ENCODE measurements around the gene TAF11L2.
"Not testable (repeated sequence)": the region's sequence is repeated elsewhere in the genome, so short reads cannot be mapped to it uniquely, and the experiment has no call there.

Gene TAF11L2

DNA sequence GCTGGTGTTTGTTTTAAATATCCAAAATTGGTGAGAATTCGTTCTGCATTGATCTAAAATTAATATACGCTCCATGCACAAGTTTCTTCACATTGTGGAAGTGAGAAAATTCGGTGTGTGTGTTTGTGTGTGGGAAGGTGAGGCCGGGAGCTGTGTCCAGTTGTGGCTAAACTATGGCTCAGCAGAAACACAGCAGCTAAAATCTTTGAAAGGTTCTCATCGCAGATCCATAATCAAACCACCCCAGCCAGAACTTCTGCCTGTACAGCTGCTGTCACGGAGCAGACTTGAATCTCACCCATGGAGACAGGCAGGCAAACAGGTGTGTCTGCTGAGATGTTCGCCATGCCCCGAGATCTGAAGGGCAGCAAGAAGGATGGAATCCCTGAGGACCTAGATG, at the start of gene TAF11L2:
Gene TAF11L2 (plus strand): TSS at position 301 of the 400 bp plus-strand sequence.
- not testable (repeated sequence) for DNase-seq (ENCODE audit: low spot score)

DNA sequence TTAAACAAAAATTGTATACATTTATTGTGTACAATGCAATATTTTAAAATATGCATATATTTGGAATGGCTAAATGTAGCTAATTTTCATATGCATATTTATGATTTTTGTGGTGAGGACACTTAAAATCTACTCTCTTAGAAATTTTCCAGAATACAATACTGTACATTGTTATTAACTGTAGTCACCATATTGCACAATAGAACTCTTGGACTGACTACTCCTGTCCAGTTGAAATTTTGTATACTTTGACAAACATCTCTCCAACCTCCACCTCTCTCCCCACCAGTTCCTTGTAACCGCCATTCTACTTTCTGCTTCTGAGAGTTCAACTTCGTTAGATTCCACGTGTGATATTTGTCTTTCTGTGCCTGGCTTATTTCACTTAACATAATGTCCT, 49.2 kb upstream of the TAF11L2 start:
- DNase-seq (ENCODE audit: low spot score) = no peak

DNA sequence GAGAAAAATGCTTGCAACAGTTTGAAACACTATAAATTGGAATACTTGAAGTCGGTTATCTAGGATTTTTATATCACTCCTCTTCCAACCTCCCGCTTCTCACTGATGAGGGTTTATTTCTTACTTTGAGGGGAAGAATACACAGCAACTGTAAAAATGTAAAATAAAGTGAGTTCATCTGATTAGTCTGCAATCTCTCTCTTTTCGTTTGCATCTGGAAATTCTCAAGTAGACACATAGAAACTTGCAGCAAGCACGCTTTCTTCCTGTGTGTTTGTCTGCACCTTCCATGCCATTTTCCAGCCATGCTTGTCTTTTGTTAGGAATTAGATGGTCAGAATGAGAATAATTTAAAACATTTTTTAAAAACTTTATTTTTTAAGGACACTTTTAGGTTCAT, 45.1 kb upstream of the TAF11L2 start:
- DNase-seq (ENCODE audit: low spot score) = no peak

DNA sequence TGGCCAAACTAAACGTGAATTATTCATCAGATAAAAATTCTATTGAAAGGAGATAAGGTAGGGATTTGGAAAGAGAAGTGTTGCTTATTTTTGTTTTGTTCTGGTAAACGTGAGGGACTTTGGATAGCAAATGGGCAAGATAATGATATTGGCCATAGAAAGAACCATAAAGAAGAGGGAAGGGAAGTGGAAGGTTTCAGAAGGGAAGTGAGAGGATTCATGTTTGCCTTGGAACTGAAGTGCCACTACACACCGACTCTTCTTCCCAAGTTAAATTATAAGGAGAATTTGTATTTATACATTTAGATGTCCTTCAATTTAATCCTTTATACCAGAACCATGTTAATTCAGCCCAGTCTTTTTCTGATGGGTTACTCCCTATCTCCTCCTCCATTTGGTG, 42.1 kb upstream of the TAF11L2 start:
- no peak for DNase-seq (ENCODE audit: low spot score)

DNA sequence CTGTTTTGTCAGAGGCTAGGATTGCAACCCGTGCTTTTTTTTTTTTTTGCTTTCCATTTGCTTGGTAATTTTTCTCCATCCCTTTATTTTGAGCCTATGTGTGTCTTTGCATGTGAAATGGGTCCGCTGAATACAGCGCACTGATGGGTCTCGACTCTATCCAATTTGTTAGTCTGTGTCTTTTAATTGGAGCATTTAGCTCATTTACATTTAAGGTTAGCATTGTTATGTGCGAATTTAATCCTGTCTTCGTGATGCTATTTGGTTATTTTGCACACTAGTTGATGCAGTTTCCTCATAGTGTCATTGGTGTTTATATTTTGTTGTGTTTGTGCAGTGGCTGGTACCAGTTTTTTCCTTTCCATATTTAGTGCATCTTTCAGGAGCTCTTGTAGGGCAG, 36.2 kb upstream of the TAF11L2 start:
- no peak for DNase-seq (ENCODE audit: low spot score)

DNA sequence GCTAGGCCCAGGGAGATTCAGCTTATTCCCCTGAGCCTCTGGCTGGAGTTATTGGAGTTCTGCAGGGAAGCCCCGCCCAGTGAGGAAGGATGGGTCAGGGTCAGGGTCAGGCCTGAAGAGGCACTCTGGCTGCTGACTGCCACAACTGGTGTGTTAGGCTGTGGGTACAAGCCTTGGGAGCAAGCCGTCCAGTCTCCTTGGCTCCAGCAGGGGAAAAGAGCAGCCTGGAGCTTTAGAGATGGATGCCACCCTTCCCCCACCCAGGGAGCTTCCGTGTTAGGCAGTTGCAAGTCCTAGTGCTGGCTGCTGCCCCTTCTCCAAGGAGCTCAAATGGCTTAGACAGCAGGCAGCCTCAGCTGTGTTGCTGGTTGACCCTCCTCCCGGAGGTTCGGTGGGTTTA, 34.4 kb upstream of the TAF11L2 start:
- no peak for DNase-seq (ENCODE audit: low spot score)

DNA sequence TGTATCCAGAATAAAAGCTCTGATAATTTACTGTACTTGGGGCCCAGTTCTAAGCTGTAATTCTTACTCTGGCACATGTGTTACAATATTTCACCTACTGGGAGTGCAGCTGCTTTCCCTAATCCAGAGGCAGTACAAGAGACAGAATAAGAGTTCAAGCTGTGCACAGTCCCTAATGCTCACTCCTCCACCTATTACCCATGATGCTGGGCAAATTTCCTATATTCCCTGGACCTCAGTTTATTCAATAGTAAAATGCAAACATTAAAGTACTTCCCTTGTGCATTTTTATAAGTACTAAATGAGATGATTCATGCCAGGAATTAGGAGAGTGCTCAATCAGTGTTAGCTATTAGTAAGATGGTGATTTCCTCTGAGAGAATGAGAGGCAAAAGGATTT, 28.0 kb upstream of the TAF11L2 start:
- no peak for DNase-seq (ENCODE audit: low spot score)

DNA sequence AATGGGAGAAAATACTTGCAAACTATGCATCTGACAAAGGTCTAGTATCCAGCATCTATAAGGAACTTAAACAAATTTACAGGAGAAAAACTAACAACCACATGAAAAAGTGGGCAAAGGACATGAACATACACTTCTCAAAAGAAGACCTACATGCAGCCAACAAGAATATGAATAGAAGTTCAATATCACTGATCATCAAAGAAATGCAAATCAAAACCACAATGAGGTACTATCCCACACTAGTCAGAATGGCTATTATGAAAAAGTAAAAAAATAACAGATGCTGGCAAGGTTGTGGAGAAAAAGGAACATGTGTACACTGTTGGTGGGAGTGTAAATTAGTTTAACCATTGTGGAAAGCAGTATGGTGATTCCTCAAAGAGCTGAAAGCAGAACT, 23.0 kb upstream of the TAF11L2 start:
- DNase-seq (ENCODE audit: low spot score) = not testable (repeated sequence)

DNA sequence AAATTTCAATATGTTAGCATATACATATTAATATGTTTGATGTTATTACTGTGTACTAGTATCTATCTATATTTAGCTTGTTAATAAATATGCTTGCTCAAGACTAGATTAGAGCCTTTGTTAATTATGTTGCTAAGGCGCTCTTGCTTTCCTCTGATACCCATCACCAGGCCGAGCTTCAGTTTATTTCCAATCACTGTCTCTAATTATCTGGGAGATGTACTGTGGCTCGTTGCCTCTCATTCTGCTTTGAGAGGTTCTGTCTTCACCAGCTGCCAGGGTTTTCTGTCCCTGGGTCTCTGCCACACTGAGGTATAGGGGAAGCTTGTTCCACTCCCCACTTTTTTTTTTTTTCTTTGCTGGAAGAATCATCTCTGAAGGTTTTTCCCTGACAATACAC, 21.0 kb upstream of the TAF11L2 start:
- DNase-seq (ENCODE audit: low spot score) = no peak

DNA sequence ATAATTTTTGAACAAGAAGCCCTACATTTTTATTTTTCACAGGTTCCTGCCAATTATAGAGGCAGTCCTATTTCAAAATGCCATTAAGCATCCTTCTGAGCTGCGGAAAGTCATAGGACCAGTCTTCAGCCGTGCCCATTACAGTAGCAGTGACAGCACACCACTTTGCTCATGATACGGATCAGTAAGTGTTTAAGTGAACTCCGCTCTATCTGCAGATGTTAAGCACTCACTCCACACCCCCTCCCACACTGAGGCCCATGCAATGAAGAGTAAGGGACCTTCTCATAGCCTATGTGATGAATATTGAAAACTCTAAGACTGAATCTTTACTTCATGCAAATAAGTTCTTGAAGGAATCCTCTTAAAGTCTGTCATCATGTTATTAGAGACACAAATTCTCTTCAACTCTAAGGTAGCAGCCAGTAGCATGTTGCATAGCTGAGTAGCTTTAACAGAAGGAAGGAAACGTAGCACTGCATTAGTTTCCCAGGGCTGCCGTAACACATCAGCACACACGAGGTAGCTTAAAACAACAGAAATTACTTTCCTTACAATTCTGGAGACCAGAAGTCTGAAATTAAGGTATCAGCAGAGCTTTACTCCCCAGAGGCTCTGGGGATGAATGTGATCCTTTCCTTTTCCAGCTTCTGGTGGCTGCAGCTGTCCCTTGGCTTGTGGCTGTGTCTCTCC, 20.3 kb upstream of the TAF11L2 start:
- no peak for DNase-seq (ENCODE audit: low spot score)

DNA sequence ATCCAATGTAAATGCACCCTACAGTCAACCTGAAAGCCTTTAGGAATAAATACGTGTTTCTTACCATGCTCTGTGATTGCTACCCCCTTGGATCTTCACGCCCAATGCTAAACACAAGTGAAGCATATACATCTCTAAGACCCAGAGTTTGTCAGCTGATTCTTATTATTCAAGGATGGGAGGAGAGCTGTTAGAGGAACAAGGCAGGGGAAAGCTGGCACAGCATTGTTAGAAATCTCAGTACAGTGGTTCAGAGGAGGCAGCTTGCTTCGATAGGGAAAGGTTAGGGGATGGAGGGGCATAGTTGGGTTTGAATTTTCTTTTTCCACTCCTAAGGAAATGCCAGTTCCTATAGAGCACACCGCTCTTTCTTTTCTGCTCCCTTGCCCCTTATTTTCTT, 16.7 kb upstream of the TAF11L2 start:
- no peak for DNase-seq (ENCODE audit: low spot score)

DNA sequence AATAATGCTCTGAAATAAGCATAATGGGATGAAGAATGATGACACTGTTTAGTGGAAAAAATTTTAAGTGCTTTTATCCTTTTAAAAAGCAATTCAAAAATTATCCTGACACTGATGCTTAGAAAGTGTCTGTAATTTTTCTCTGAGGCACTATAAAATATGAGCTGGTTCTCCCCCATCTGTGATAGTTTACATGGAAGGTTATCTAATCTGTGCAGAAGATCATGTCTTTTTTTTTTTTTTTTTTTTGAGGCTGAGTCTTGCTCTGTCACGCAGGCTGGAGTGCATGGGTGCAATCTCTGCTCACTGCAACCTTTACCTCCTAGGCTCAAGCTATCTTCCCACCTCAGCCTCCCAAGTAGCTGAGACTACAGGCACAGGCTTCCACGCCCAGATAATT, 15.2 kb upstream of the TAF11L2 start:
- DNase-seq (ENCODE audit: low spot score) = no peak

DNA sequence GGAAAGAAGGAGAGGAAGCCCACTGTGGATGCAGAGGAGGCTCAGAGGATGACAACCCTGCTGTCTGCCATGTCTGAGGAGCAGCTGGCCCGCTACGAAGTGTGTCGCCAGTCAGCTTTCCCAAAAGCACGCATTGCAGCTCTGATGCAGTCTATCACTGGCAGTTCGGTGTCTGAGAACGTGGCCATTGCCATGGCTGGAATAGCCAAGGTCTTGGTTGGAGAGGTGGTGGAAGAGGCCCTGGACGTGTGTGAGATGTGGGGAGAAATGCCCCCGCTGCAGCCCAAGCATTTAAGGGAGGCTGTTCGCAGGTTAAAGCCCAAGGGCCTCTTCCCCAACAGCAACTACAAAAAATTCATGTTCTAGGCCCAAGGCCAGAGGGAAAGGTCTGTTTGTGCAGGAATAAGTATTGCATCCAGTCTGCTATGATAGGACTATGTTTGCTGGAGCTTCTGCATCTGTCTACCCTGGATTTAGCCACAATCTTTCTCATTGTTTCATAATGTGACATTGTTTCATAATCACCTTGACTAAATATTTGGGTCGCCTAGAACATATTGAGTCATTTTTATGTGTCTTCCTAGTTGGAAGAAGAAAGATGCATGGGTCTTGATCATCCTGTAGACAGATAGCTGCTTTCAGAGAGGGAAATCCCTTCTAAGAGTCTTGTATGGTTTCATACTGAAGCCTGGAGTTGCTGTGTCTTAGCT, 11.4 kb upstream of the TAF11L2 start:
- DNase-seq (ENCODE audit: low spot score) = not testable (repeated sequence)

DNA sequence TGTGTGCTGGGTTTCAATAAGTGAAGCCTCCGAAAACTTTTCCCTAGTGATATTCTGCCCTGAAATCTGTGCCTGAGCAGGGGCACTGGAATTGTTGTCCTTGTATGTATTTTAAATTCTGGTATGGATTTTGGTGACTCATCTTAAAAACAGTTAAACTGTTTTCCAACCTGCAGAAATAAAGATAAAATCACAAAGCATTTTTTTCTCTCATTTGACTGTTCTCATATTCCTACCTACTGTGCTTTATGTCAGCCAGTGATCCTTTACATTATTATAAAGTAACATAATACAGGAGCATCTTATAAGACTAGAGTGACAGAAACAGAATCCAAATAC, 10.9 kb upstream of the TAF11L2 start:
- no peak for DNase-seq (ENCODE audit: low spot score)

DNA sequence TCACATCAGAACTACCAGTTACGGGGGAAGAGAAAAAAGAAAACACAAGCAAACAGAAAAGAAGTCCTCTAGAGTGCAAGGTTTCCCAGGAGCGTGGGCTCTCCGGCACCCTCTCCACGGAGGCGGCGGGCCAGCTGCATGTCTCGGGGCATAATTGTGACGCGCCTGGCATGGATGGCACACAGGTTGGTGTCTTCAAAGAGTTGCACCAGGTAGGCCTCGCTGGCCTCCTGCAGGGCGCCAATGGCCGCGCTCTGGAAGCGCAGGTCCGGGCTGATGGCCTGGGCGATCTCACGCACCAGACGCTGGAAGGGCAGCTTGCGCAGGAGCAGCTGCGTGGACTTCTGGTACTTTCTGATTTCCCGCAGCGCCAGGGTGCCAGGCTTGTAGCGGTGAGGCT, 6.8 kb upstream of the TAF11L2 start:
- not testable (repeated sequence) for DNase-seq (ENCODE audit: low spot score)

DNA sequence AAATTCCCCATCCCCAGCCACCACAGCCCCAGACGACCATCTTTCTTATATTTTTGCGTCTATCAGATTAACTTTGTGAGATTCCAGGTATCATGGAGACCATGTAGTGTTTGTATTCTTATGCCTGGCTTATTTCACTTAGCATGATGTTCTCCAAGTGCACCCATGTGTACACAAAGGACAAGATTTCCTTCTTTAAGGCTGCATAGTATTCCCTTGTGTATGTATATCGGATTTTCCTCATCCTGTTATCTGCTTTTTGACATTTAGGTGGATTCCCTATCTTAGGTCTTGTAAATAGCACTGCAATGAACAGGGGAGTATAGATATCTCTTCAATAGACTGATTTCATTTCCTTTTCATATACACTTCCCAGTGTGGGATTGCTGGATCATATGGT, 5.3 kb upstream of the TAF11L2 start:
- no peak for DNase-seq (ENCODE audit: low spot score)

DNA sequence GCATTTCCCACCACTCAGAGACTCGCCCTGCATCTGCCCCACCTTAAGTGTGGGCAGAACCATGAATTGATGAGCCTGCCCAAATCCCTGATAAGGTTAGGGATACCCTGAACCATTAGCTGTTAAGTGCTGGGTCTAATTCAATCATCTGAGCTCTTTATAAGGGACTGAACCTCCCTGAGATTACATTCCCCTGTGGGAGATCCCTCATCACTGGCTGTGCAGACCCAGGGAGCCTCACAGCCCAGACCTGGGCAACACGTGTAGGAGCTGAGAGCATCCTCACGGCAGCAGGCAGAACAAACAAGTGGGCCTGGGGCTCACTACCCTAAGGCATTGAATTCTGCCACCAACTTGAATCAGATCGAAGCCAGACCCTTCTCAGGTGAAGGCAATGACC, 585 bp upstream of the TAF11L2 start:
- no peak for DNase-seq (ENCODE audit: low spot score)

DNA sequence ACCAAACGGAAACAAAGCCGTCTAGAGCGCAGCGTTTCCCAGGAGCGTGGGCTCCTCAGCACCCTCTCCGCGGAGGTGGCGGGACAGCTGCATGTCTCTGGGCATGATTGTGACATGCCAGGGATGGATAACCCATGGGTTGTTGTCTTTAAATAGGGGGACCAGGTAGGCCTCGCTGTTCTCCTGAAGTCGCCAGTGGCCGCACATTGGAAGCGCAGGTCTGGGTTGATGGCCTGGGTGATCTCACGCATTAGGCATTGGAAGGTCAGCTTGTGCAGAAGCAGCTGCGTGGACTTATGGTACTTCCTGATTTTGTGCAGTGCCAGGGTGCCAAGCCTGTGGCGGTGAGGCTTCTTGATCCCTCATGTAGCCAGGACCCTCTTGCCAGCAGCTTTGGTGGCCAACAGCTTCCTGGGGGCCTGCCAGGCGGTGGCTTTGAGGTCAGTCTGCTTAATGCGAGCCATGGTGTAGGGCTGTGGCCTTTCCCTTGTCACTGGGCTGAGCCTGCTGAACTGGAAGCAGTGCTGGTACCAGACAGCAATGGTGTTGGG, 13.8 kb downstream of the TAF11L2 start:
- no peak for DNase-seq (ENCODE audit: low spot score)

DNA sequence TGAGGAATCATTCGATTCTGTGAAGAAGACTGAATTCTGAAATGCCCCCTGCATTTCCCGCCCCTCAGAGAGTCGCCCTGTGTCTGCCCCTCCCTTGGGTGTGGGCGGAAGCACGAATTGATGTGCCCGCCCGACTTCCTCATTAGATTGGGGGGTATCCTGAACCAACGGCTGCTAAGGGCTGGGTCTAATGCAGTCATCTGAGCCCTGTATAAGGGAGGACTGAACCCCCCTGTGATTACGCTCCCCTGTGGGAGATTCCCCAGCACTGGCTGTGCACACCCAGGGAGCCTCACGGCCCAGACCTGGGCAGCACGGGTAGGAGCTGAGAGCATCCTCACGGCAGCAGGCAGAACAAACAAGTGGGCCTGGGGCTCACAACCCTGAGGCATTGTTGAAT, 19.5 kb downstream of the TAF11L2 start:
- not testable (repeated sequence) for DNase-seq (ENCODE audit: low spot score)

DNA sequence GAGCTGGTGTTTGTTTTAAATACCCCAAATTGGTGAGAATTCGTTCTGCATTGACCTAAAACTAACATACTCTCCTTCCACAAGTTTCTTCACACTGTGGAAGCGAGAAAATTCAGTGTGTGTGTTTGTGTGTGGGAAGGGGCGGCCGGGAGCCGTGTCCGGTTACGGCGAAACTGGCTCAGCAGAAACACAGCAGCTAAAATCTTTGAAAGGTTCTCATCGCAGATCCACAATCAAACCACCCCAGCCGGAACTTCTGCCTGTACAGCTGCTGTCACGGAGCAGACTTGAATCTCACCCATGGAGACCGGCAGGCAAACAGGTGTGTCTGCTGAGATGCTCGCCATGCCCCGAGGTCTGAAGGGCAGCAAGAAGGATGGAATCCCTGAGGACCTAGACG, 20.0 kb downstream of the TAF11L2 start, which contains the start of gene TAF11L3:
Gene TAF11L3 (plus strand): TSS at position 301 of the 400 bp plus-strand sequence.
- DNase-seq (ENCODE audit: low spot score) = not testable (repeated sequence)

DNA sequence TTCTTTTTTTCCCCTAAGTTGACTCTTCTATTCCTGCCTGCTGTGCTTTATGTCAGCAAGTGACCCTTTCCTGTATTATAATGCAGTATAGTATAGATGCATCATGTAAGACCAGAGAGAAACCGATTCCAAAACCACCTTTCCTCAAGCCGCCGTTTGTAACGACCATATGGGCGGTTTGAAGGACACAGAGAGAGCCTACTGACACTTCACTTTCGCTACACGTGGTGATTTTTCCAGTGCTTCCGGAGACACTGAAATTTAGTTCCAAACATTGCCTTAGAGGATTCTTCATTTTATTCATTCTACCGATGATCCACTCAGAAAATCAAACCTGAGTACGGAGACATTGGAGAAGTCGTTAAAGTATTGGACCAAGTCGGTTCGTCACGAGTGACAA, 21.5 kb downstream of the TAF11L2 start:
- DNase-seq (ENCODE audit: low spot score) = not testable (repeated sequence)

DNA sequence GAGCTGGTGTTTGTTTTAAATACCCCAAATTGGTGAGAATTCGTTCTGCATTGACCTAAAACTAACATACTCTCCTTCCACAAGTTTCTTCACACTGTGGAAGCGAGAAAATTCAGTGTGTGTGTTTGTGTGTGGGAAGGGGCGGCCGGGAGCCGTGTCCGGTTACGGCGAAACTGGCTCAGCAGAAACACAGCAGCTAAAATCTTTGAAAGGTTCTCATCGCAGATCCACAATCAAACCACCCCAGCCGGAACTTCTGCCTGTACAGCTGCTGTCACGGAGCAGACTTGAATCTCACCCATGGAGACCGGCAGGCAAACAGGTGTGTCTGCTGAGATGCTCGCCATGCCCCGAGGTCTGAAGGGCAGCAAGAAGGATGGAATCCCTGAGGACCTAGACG, 23.5 kb downstream of the TAF11L2 start, which contains the start of gene TAF11L4:
Gene TAF11L4 (plus strand): TSS at position 301 of the 400 bp plus-strand sequence.
- not testable (repeated sequence) for DNase-seq (ENCODE audit: low spot score)

DNA sequence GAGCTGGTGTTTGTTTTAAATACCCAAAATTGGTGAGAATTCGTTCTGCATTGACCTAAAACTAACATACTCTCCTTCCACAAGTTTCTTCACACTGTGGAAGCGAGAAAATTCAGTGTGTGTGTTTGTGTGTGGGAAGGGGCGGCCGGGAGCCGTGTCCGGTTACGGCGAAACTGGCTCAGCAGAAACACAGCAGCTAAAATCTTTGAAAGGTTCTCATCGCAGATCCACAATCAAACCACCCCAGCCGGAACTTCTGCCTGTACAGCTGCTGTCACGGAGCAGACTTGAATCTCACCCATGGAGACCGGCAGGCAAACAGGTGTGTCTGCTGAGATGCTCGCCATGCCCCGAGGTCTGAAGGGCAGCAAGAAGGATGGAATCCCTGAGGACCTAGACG, 26.9 kb downstream of the TAF11L2 start, which contains the start of gene TAF11L5:
Gene TAF11L5 (plus strand): TSS at position 301 of the 400 bp plus-strand sequence.
- not testable (repeated sequence) for DNase-seq (ENCODE audit: low spot score)

All from AG08396 (cell line).